ENCODE measurements around the gene VRK3.
"Not testable (repeated sequence)": the region's sequence is repeated elsewhere in the genome, so short reads cannot be mapped to it uniquely, and the experiment has no call there.

Gene VRK3

GRCh38 chr19:49950590-49950948 lies 74.6 kb downstream of the VRK3 start:
- TF ChIP-seq, protein P1, sequence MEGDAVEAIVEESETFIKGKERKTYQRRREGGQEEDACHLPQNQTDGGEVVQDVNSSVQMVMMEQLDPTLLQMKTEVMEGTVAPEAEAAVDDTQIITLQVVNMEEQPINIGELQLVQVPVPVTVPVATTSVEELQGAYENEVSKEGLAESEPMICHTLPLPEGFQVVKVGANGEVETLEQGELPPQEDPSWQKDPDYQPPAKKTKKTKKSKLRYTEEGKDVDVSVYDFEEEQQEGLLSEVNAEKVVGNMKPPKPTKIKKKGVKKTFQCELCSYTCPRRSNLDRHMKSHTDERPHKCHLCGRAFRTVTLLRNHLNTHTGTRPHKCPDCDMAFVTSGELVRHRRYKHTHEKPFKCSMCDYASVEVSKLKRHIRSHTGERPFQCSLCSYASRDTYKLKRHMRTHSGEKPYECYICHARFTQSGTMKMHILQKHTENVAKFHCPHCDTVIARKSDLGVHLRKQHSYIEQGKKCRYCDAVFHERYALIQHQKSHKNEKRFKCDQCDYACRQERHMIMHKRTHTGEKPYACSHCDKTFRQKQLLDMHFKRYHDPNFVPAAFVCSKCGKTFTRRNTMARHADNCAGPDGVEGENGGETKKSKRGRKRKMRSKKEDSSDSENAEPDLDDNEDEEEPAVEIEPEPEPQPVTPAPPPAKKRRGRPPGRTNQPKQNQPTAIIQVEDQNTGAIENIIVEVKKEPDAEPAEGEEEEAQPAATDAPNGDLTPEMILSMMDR (IDR thresholded peaks at IDR 0.05; ENCODE audit: low read depth, low read length, missing control alignments): no peak
- in situ Hi-C loops (cut with HindIII; ENCODE audit: low sequenced_read_pairs): no loop called here
- no peak overlapping the region for H3K4me3 ChIP-seq (ENCODE audit: low read depth, low read length)
- no peak for DNase-seq (ENCODE audit: low read depth)

GRCh38 chr19:49949742-49950589 lies 75.2 kb downstream of the VRK3 start:
- in situ Hi-C loops (cut with HindIII; ENCODE audit: low sequenced_read_pairs): no loop called here
- no peak for DNase-seq (ENCODE audit: low read depth)
- TF ChIP-seq, protein P1 (IDR thresholded peaks at IDR 0.05; ENCODE audit: low read depth, low read length, missing control alignments): no peak
- no peak overlapping the region for H3K4me3 ChIP-seq (ENCODE audit: low read depth, low read length)

DNA sequence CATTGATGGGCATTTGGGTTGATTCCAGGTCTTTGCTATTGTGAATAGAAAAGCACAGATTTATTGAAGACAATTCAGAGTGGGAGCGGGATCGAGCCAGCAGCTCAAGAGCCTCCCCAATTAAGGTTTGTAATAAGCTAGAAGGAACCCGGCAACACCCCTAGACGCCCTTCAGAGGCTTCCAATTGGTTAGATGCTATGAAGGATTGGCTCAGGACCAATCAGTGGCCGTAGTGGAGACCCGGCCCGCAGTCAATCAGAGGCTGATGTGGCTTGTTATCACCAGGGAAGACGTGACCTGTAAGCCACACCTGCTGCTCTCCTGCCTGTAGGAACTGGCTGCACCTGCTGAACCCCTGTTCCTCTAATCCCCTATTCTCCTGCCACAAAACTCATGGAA lies 78.8 kb downstream of the VRK3 start:
- no peak overlapping the region for H3K4me3 ChIP-seq (ENCODE audit: low read depth, low read length)
- TF ChIP-seq, protein P1 (IDR thresholded peaks at IDR 0.05; ENCODE audit: low read depth, low read length, missing control alignments): no peak
- DNase-seq (ENCODE audit: low read depth): no peak
- in situ Hi-C loops (cut with HindIII; ENCODE audit: low sequenced_read_pairs): no loop called here

DNA sequence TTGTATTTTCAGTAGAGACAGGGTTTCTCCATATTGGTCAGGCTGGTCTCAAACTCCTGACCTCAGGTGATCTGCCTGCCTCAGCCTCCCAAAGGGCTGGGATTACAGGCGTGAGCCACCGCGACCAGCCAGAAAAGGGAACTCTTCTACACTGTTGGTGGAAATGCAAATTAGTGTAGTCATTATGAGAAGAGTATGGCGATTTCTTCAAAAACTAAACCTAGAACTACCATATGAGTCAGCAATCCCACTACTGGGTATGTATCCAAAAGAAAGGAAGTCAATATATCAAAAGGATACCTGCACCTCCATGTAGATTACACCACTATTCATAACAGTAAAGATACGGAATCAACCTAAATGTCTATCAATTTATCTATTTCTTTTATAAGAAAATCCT lies 80.6 kb downstream of the VRK3 start:
- in situ Hi-C loops (cut with HindIII; ENCODE audit: low sequenced_read_pairs): not testable (repeated sequence)

GRCh38 chr19:49940482-49940791 lies 84.7 kb downstream of the VRK3 start:
- in situ Hi-C loops (cut with HindIII; ENCODE audit: low sequenced_read_pairs): no loop called here
- no peak for DNase-seq (ENCODE audit: low read depth)
- no peak overlapping the region for H3K4me3 ChIP-seq (ENCODE audit: low read depth, low read length)
- TF ChIP-seq, protein P1 (IDR thresholded peaks at IDR 0.05; ENCODE audit: low read depth, low read length, missing control alignments): no peak

More for the DNA sequence above, 80.6 kb downstream of the VRK3 start:
- DNase-seq (ENCODE audit: low read depth); H3K4me3 ChIP-seq (ENCODE audit: low read depth, low read length): not testable (repeated sequence)

GRCh38 chr19:49939721-49940481 lies 85.3 kb downstream of the VRK3 start:
- in situ Hi-C loops (cut with HindIII; ENCODE audit: low sequenced_read_pairs): no loop called here
- DNase-seq (ENCODE audit: low read depth): no peak
- TF ChIP-seq, protein P1 (IDR thresholded peaks at IDR 0.05; ENCODE audit: low read depth, low read length, missing control alignments): no peak
- no peak overlapping the region for H3K4me3 ChIP-seq (ENCODE audit: low read depth, low read length)

GRCh38 chr19:49938662-49939061 lies 86.5 kb downstream of the VRK3 start:
- TF ChIP-seq, protein P1 (IDR thresholded peaks at IDR 0.05; ENCODE audit: low read depth, low read length, missing control alignments): no peak
- no peak for DNase-seq (ENCODE audit: low read depth)
- in situ Hi-C loops (cut with HindIII; ENCODE audit: low sequenced_read_pairs): no loop called here
- H3K4me3 ChIP-seq (ENCODE audit: low read depth, low read length): no peak overlapping the region
